CD4-positive, alpha-beta T cell treated with Interleukin-1 beta for 1 hour (primary cell): ENCODE data around the gene ELK3.
A peak's percentile ranks its signal among the peaks of the same experiment; 100 is the strongest.

ENCODE experiments used
- DNase-seq, 2 donors: peaks; one replicate each; pipeline ENCODE4 v3.0.0-alpha.2; 2020 to 2022

ELK3 gene

DNA sequence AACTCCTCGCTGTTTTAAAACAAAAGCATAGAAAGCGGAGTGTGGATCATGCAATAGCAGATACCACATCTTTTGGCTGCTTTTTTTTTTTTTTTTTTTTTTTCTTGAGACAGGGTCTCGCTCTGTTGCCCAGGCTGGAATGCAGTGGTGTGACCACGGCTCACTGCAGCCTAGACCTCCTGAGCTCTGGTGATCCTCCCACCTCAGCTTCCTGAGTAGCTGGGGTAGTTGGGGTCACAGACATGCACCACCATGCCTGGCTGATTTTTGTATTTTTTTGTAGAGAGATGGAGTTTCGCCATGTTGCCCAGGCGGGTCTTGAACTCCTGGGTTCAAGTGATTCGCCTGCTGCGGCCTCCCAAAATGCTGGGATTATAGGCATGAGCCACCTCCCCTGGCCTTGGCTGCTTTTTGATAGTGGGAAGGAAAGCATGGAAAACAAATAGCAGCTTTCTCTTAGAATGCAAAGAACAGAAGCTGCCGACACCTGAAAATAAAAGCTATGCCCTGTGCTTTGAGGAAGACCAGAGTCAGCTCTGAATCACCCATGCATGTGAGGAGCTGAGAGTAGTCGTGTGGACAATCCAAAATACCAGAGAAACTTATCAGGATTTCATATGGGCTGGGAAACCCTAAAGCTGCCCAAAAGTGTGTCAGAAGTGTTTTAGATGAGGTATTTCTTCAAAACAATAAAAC is 3.6 kb upstream of the ELK3 start:
- peak in 1 of 2 donors; percentile 11 for DNase-seq

DNA sequence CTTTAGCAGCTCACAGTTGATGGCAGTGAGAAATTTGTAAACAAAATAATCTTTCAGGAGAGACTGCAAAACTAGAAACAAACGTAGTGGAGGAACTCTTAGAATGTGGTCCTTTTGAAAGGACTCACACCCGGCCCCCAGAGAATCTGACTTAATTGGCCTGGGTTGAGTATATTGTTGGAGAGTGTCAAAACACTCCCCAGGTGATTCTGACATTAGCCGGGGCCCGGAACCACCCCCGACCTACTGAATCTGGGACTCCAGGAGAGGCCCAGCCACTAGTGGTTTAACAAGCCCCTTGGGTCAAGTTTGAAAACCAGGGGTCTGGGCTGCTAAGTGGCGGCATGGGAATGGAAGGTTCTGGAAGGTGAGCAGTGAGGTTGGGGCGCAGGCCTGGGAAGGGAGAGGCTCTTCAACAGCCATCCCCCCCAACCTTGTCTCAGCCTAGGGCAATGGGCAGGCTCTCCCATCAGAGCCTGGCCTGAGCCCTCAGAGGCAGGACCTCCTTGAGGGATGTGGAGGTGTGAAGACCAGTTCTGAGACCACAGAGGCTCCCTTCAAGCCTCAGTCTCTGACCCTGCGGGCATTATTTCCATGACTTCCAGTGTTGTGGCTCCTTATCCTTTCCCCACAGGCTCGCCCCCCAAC is 1.1 kb upstream of the ELK3 start:
- DNase-seq, result no peak

DNA sequence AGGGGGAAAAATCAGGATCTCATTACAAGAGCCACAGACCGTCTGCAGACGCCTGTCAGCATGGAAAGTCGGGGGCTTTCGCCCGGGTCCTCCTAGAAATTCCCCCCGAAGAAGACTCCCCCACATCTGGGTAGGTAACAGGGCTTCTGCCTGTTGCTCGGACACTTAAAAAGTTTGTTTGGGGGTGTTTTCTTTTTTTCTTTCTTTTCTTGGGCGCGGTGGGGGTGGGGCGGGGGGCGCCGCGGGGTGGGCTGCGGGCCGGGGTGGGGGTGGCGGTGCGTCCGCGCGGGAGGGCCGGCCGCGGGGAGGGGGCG is 358 bp downstream of the ELK3 start:
- no peak for DNase-seq

DNA sequence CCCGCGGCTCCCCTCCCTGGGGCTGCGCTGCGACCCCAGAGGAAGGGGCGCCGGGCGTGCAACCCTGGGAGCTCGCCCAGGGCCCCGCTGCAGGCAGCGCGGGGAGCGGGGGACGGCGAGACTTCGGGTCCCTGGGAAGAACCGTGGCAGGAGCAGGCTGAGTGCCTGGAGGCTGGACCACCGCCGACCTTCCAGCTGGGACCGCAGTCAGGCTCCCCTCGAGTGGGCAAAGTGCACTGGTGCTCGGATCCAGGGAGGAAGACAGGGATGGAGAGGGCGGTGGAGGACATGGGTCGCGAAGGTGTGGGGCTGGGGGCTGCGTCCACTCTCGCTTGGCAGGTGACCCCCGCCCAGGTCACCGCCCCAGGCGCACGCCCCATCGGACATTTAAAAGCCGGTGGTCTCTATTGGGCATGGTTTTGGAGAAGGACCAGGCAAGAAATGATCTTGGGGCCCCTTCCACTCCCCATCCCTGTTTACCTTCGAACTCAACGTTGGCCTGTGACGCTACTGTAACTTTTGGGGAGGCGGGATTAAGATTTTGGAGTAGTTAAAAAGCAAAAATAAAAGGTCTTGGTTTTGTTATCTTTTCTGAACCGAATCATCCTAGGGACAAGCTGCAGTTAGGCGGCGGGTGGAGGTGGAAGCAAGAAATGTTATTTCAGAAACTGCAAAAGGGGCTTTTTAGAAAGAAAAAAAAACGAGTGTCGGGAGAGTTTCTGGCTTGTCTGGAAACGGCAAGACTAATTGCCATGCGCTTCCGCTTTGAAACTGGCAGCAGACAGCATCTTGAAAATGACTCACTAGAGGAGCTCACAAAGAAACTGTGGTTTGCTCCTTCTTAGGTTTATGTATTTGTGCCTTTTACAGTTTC is 1.0 kb downstream of the ELK3 start:
- DNase-seq, result peak; percentile 82 to 86

GRCh38 chr12:96195845-96196451 is 1.8 kb downstream of the ELK3 start:
- peak in 1 of 2 donors; percentile 12 for DNase-seq

GRCh38 chr12:96196781-96197180 is 2.6 kb downstream of the ELK3 start:
- no peak for DNase-seq

DNA sequence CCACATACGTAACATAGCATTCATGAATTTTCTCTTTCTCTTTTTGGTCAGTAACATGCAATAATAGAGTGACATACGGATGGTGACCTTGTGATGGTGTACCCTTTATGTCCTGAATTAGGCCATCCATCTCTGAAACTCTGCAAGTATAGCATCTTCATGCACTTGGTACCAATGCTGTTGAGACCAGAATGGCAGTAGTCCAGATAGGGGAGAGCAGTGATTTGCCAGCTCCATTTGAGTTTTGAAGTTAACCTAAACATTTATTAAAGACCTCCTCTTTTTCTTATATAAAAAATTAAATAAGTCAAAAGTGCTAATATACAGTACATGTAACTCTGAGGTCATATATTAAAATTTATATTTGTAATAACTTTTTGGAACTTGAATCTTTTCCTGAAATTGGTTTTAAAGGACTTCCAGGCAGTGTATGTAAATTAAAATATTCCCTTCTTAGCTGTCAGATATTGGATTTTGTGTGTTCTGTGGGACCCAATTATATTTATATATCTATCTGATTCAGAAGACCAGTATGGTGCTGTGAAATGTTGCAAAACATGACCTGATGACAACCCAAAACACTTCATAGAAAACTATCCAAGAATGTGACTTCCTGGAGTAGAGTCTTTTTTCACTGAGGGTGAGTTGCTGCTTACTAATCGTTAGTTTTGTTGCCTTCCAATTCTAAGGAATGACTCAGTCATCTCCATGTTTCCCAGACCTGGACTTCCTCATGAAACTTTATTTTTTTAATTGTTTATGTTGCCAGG is 3.5 kb downstream of the ELK3 start:
- no peak for DNase-seq

DNA sequence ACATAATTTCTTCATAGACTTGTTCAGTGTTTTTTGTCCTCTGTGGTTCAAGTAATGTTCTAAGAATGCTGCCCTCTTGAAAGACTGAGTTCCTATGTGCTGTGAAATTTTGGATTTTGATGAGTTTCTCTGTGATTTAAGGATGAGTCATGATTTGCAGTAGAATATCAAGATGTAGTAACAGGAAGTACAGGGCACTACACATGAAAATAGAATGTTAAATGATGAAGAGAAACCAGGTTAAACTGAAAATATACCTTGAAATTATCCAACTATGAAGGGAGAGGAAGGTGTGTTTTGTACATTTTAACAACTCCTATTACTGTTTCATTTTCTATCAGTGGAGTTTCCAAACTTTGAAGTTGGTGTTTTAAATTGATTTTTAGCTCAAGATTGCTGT is 4.8 kb downstream of the ELK3 start:
- DNase-seq, result no peak

DNA sequence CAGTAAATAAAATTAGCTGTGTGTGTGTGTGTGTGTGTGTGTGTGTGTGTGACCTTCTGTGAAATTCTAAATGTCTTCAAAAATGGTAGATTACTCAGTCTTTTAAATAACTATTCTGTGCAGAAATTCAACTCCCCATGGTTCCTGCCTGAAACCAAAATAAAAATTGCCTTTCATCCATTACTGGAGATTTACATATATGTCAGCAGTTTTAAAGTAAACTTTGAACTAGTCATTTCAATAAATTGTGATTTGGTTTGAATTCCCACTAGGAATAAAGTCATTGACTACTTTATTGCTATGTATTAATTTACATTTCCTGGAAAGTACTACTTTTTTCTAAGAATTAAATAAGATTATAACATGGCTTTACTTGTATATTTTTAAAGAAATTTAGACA is 5.3 kb downstream of the ELK3 start:
- no peak for DNase-seq

DNA sequence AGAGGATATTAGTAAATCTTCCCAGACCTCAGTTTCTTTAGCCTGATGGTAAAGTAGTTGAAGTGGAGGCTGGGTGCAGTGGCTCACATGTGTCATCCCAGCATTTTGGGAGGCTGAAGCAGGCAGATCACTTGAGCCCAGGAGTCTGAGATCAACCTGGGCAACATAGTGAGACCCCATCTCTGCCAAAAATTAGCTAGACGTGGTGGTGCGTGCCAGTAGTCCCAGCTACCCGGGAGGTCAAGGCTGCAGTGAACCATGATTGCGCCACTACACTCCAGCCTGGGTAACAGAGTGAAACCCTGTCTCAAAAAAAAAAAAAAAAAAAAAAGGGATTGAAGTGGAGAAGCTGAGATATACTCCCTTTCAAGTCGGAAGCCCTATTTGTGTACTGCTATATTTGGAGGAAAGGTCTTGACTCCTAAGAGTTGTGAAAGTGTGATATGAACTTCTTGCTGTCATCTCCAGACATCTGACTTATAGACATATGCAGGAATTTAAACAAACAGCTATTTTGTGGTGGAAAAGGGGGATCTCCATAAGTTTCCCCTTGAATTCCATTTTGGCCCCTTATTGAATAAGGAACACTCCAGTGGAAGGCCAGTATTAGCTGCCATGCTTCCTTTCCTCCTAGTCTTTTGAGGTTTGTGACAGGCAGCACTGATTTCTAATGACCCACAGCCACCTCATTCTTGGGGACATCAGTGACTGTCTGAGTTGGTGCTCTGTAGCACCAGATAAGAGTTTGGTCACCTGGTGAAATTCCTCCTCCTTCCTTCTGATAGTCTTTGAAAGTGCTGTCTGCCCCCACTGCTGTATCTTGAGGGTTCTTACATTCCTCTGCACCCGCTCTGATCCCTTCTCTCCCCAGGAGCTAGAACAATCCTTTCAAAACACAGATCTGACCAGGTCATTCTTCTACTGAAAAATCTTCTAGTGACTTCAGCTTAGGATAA is 7.4 kb downstream of the ELK3 start:
- no peak for DNase-seq

- no peak for DNase-seq
Observed at GRCh38 chr12:96204381-96204780, 10.2 kb downstream of the ELK3 start.

DNA sequence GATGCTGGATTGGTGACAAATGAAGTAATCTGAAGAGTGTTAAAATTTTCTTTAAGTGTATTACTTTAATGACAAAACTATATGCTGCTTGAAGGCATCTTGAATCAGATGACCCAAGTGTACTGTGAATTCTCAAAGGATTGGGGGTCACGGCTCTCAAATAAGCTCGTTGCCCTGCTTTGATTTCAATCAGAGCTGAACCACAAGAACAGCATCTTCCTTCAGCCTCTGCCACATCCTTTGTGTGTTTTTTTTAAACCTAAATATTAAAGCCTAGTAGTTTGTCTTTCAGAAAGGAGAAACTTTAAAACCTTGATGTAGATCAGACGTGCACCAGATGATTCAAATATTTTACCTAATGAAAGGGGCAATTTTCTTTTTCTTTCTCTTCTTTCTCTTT is 11.7 kb downstream of the ELK3 start:
- peak in 1 of 2 donors; percentile 48 for DNase-seq

GRCh38 chr12:96206936-96207662 is 12.9 kb downstream of the ELK3 start:
- no peak for DNase-seq

DNA sequence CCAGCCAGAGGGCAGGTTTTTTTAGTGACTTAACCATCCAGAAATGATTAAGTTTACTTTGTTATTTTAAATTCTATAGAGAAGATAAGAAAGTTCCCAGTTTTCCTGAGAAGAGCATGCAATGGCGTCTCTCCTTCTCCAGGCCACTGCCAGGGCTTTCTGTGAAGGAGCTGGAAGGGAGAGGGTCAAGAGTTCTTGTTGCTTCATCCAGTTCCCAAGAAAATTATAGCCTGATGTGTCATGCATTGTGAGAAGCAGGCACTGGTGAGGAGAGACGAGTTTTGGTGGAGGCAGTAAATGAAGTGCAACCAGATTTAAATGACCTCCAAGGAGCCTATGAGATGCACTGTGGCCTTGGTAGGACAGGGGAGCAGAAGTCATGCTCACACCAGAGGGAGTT is 14.2 kb downstream of the ELK3 start:
- no peak for DNase-seq

GRCh38 chr12:96208801-96209549 is 14.8 kb downstream of the ELK3 start:
- peak in 1 of 2 donors; percentile 55 for DNase-seq

DNA sequence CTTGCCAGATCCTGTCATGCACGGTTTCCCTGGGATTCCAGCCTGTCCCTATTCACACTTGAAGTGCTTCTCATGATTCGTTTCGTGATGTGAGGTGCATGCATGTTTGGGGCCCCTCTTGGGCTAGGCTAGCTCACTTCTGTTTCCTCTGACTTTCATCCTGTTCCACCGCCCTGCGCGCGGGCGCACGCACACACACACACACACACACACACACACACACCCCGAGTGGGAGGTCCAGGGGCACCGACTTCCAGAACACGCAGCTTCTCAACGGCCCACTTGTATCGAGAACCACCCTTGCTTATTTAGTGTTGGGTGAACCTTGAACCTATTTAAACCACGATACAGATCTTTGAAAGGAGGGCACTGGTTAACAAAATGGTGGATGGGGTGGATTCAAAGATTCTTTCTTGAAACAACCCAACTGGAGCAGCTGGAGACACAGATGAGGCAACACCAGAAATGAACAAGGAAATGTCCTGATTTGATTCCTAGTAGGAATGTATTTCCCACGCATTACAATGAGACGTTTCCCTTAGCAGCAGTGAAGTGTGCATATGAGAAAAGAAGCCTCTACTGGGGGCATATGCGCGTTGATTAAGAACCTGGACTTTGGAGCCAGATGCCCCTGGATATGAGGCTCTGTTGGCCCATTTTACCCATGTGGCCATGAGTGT is 16.3 kb downstream of the ELK3 start:
- peak; percentile 54 to 56 for DNase-seq

GRCh38 chr12:96211988-96212387 is 17.8 kb downstream of the ELK3 start:
- DNase-seq, result no peak

DNA sequence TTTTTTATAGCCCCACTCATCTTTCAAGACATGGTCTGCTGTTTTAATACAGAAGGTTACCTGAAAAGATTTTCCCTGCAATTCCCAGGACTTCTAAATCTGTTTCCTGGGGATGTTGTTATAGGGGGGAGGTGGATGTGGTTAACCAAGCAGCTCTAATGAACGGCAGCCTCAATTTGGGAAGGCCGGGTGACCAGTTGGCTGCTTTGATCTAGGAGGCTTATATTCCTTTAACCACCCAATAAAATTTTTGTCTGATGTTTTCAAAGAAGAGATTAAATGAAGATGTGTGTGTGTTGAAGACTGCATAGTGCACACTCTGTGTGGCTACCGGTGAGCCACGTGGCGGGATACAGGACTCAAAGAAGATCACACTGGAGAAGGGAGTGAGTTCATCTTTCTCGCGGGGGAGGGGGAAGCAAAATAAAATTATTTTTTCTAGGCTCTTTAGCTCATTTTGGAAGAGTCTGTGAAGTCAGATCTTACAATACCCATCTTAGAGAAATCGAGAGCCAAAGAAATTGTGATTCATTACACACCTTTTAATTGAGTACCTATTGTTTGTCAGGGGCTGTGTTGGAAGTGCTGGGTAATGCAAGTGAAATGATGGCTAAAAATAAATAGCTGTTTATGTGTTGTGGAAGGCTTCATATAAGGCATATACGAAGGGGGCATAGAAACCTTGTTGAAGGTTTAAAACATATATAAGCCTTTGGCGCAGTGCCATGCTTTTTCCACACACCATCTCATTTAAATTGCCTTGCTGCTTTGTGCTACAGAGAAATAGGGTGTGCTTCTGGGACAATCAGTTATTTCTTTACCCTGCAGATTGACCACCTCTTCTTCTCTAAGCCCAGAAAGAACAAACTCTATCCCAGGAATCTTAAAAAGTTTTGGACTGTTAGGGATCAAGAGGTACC is 18.5 kb downstream of the ELK3 start:
- no peak for DNase-seq
